ENCODE results near the gene TMEM38B.

Gene TMEM38B

GRCh38 chr9:105694190-105694847 lies at the start of gene TMEM38B:
Gene TMEM38B (plus strand): TSS chr9:105694541. CDS start chr9:105694661, 120 bp downstream.
- peak; percentile 12 for DNase-seq (ENCODE audit: low read depth)

GRCh38 chr9:105646879-105647594 lies 47.3 kb upstream of the TMEM38B start:
- DNase-seq (ENCODE audit: low read depth): no peak

- DNase-seq (ENCODE audit: low read depth): no peak
Observed at GRCh38 chr9:105647595-105648349, 46.6 kb upstream of the TMEM38B start.

- DNase-seq (ENCODE audit: low read depth): no peak
Observed at GRCh38 chr9:105651806-105652205, 42.5 kb upstream of the TMEM38B start.

GRCh38 chr9:105656131-105656921 lies 38.0 kb upstream of the TMEM38B start:
- DNase-seq (ENCODE audit: low read depth): no peak

GRCh38 chr9:105658351-105658750 lies 36.0 kb upstream of the TMEM38B start:
- DNase-seq (ENCODE audit: low read depth): no peak

GRCh38 chr9:105661011-105661410 lies 33.3 kb upstream of the TMEM38B start:
- DNase-seq (ENCODE audit: low read depth): no peak

GRCh38 chr9:105662184-105663104 lies 31.9 kb upstream of the TMEM38B start, which contains the start of gene TAL2:
Gene TAL2 (plus strand): TSS chr9:105662457. CDS start chr9:105662497, 40 bp downstream.
- DNase-seq (ENCODE audit: low read depth): no peak

GRCh38 chr9:105663914-105664313 lies 30.4 kb upstream of the TMEM38B start:
- no peak for DNase-seq (ENCODE audit: low read depth)

GRCh38 chr9:105667867-105668266 lies 26.5 kb upstream of the TMEM38B start:
- no peak for DNase-seq (ENCODE audit: low read depth)

GRCh38 chr9:105670315-105670714 lies 24.0 kb upstream of the TMEM38B start:
- no peak for DNase-seq (ENCODE audit: low read depth)

GRCh38 chr9:105670775-105671174 lies 23.6 kb upstream of the TMEM38B start:
- DNase-seq (ENCODE audit: low read depth): no peak

- DNase-seq (ENCODE audit: low read depth): no peak
Observed at GRCh38 chr9:105672711-105673234, 21.6 kb upstream of the TMEM38B start.

- DNase-seq (ENCODE audit: low read depth): no peak
Observed at GRCh38 chr9:105673850-105674387, 20.4 kb upstream of the TMEM38B start.

- DNase-seq (ENCODE audit: low read depth): no peak
Observed at GRCh38 chr9:105676351-105676923, 17.9 kb upstream of the TMEM38B start.

- no peak for DNase-seq (ENCODE audit: low read depth)
Observed at GRCh38 chr9:105678163-105678562, 16.2 kb upstream of the TMEM38B start.

- no peak for DNase-seq (ENCODE audit: low read depth)
Observed at GRCh38 chr9:105678781-105679180, 15.6 kb upstream of the TMEM38B start.

GRCh38 chr9:105679257-105680022 lies 14.9 kb upstream of the TMEM38B start:
- DNase-seq (ENCODE audit: low read depth): no peak

GRCh38 chr9:105681313-105681712 lies 13.0 kb upstream of the TMEM38B start:
- no peak for DNase-seq (ENCODE audit: low read depth)

Data from HS-27A (cell line).